ENCODE measurements around the gene ELAPOR1.
"Not testable (repeated sequence)": the region's sequence is repeated elsewhere in the genome, so short reads cannot be mapped to it uniquely, and the experiment has no call there.

ELAPOR1 gene

DNA sequence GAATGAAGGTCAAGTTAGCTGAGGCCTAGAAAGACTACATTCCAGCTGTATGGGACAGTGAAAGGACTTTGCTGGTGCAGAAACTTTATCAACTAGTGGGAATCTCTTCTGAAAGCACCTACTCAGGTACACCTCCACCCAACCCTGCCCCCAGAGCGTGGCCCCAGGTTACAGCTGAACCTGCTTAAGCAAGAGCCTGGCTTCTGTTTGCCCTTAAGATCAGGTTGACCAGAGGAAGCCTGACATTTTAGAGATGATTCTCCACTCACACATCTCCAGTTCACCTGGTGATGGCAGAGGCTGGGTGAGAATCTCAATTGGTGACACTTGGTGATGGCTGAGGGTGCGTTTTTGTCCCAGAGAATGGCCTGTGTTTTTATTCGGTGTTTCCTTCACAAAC, 24.0 kb downstream of the ELAPOR1 start:
- no peak for DNase-seq

DNA sequence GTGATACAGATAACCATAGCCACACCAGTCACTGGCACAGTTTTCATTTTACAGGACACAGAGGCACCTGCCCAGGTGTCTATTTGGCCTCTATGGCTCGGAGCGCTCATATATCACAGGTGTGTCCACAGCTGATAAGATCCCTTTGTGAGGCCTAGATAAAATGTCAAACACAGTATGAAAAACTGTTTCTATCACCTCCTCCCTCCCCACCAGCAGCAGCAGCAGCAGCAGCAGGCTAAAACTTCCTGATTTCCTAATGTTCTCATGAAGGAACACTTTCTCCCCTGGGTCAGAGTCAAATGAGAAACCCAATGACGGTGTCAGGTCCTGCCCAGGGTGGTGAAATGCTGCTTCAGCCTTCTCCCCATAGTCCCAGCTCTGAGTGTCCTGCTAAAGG, 24.4 kb downstream of the ELAPOR1 start:
- no peak for DNase-seq

DNA sequence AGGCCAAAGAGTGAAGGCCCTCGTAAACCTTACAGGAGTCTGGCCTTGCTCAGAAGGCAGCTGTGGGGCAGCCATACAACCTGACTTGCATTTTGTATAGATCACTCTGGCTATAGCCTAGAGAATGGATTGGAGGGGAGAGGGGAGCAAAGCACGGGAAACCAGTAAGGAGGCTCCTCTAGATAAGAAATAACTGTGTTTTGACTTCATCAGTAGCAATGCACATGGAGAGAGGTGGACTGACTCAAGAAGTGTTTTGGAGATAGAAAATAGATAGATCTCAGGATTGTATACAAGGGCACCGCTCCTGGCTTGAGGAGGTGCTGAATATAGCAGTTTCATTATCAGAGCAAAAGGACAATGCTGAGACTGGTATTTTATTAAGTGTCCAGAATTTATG, 26.5 kb downstream of the ELAPOR1 start:
- no peak for DNase-seq

DNA sequence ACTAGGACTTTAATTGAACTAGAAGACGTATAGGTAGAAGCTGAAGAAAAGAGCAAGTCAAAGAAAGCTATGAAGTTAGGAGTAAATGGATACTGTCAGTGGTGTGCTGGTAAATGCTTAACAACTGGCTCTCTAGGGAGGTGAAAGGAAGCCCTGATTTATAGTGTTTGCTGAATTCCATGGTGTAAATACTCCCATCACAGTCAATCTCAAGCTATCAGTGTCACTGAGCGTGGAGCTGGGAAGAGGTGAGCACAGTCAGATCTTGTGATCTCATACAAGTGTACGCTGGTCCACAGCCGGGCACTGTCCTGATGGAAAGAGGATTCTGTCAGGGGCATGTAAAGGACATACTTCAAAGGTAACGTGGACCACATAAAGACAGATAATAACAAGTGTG, 28.3 kb downstream of the ELAPOR1 start:
- DNase-seq = no peak

DNA sequence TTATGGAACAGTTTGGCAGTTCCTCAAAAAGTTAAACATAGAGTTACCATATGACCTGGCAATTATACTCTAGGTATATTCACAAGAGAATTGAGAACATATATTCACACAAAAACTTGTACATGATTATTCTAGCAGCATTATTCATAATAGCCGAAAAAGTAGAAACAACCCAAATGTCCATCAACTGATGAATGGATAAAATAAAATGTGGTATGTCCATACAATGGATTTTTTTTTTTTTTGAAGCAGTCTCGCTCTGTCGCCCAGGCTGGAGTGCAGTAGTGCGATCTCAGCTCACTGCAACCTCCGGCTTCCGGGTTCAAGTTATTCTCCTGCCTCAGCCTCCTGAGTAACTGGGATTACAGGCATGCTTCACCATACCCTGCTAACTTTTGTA, 28.8 kb downstream of the ELAPOR1 start:
- DNase-seq = not testable (repeated sequence)

DNA sequence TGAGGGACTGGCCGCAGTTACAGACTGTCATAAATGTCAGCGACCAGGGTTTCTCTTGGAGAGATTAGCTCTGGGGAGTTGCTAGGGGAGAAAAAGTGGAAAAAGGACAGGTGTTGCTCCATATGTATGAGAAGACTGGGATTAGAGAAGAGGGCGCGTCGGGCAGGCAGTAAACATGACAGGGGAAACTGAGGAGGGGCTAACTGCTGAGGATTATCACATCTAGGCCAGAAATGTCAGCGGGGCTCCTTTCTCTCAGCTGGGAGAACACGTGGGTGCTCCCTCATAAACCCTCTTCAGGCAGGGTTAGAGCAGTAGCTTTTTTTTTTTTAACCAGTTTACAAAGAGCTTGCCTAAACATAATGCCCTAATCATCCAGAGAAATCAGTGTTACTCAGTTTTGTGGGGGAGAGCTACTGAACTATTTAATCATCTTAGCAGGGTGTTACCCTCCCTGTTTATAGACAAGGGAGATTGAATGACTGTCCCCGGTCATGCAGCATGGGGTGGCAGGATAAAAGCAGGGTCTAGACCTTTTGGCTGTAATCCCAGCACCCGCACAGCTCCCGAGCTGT, 35.2 kb downstream of the ELAPOR1 start:
- no peak for DNase-seq

DNA sequence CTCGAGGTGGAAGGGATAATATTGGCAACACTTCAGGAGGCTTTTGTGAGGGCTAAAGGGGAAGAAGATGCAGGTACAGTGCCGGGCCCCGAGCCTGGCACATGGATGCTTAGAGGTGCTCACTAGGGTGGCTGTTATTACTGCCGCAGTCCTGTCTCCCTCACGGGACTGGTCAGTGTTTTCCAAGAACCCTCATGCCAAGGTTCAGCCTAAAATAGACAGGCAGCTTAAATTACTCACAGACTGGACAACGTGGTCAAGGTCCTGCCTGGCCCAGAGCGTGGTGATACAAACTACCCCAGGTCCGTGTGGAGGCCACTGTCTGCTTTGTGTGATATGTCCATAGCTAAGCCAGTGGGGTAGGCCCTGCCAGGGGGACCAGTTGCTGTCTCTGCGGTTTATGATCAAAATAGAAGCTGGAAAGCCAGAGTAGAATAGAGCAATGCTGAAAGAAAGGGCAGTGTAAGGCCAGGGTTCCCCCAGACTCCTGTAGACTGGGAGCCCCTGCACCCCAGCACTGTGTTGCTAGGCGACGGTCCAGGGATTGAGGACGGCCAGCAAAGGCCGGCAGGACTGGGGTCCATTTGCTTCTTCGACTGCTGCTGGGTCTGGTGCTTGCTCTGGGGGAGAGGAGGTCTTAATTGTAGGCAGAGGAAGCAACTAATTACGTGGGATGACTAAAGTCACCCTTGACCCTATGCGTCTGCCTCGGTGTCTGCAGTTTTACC, 36.1 kb downstream of the ELAPOR1 start:
- no peak for DNase-seq

DNA sequence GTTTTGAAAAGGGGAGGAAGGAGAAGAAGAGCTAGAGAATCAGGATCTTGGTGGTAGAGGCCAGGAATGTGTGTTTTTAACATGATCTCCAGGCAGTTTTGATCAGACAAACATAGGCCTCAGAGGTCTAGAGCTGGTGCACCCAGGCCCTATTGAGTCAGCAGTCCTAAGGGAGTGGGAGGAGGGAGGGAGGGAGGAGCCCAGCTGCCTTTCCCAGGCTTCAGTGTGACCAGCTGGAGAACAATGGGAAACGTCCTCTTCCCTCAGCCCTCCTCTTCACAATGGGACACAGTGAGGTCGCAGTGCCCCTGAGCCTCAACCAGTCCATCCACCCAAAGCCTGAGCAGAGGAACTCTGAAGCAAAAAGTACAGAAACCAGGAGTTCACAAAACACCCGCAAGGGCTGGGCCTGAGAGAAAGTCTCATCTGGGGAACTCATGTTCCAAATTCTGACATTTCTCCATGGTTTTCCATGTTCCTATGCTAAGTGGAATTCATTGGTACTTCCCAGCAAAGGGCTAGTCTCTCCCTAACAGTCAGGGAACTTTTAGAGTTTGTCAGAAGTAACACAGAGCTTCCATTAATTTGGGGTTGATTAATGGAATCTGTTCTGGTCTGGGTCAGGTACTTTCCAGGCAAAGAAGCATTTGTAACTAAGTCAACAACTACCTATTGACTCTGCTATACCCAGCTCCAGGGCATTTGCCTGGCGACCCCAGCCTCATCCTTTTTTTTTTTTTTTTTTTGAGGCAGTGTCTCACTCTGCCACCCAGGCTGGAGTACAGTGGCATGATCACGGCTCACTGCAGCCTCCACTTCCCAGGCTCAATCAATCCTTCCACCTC, 37.5 kb downstream of the ELAPOR1 start:
- no peak for DNase-seq

DNA sequence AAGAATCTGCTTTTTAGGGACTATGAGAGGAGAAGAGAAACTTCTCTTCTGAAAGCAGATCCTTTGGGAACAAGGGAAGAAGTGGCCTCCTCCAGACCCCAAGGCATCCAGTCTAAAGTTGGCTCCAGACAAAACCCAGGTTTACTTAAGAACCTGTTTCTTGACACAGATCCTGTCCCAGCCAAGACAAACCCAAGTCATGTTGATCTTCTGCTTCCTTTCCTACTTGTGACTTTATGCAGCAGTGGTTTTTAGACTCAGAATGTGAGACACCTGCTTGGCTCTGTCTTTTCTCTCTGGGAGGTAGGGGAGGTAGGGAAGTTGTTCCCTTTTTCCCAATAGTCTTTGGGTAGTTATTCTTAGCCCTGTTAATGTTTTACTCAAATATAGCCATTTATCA, 38.3 kb downstream of the ELAPOR1 start:
- DNase-seq = no peak

DNA sequence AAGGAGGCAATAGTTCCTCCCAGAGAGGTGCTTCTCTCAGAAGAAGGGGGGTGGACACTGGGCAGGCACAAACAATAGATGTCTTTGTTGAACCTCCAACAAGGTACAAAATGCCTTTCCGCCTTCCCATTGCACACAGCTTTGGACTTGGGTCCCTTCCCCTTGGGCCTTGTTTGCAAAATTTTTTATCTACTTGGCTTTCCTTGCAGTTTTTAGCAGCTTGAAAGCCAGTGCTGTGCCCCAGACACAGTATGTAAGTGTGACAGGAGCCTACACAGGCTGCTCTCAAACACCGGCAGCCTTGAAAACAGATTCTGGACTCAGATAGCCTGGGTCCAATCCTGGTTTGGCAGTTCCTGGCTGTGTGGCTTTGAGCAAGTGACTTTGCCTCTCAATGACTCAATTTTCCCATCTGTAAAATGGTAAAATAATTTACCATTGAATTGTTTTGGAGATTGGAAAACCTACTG, 43.0 kb downstream of the ELAPOR1 start:
- no peak for DNase-seq

DNA sequence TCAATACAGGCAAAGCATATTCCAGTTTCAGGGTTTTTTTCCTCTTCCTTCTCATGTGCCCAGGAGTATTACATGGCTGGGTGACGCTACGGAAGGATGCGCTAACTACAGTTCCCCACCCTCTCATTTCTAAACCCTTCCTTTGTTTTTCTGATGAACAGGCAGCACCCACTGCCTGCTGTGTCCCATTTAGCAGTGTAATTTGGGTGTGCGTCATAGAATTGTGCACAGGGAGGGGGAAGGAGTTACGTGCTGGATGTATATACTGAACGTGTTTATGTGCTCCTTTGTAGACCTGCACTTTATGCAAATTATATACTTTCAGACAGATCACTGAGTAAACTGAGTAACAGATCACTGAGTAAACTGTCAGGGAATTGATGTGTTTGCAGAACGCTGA, 44.5 kb downstream of the ELAPOR1 start:
- DNase-seq = no peak

DNA sequence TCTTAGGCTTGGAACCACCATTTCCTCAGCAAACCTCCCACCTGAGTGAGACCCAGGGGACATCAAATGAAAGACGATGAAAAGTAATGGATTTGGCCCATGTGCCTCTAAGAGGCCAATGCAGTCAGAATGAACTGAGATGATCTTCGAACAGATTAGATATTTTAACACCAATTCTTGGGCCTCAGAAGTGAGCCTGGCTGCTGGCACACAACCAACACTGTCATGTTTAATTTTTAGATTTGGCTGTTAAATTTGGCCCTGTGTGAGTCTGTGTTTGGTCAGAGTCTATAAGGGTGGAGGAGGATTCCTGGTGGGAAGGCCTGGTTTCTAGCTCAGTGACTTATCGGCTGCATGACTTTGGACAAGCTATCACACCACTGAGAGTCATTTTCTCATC, 45.4 kb downstream of the ELAPOR1 start:
- no peak for DNase-seq

DNA sequence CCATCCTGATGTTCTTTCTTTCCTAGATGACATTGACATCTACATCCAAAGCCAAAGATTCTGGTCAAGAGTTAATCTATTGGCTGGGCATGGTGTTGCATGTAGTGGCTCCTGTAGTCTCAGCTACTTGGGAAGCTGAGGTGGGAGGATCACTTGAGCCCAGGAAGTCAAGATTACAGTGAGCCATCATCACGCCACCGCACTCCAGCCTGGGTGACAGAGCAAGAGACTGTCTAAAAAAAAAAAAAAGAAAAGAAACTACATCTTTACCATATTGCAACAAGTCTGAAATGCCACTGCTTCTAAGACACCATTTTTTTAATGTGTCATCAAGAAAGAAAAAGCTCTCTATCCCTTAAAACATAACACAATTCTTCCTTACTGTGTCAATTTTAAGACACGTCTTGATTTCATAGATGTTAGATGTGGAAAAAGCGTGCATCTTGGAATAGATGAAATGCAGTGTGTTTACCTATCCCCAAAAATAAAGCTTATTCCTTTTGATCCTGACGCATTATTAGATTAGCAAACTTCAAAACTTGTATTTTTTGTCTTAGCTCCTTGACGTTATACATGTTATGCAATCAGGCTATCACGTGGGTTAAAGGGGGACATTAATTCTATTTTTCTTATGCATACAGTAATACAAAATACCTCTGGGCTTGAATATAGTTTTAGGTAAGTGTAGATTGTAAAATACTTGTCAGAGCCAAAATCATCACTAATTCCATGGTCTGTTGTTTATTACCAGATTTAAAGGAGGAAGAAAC, 46.3 kb downstream of the ELAPOR1 start:
- no peak for DNase-seq

DNA sequence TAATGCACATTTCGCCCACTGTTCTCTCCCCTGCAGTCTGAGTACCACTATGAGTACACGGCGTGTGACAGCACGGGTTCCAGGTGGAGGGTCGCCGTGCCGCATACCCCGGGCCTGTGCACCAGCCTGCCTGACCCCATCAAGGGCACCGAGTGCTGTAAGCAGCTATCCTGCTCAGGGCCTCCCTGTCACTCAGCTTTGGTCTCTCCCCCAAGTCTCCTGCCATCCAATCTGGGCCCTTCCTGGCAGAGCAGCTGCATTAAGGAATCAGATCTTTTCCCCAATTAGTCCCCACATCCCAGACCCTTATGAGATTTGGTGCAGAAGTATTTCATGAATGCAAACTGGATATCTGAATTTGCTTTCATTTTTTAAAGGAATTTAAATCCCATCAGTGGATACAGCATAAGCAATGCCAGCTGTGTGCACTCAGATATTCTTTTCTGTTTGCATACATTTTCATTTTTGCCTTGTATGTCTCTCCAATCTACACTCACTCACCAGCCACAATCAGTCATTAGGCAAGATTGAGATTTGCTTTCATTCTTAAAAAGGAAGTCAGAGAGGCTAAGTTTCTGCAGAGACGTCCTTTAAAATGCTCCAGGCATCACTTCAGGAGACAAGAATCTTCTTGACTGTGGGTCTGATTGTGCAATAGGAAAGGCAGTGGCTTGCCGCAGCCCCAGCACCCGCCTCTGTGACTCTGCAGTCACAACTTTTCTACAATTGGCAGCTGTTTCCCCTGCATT, 48.1 kb downstream of the ELAPOR1 start:
- DNase-seq = peak; percentile 38 to 42

DNA sequence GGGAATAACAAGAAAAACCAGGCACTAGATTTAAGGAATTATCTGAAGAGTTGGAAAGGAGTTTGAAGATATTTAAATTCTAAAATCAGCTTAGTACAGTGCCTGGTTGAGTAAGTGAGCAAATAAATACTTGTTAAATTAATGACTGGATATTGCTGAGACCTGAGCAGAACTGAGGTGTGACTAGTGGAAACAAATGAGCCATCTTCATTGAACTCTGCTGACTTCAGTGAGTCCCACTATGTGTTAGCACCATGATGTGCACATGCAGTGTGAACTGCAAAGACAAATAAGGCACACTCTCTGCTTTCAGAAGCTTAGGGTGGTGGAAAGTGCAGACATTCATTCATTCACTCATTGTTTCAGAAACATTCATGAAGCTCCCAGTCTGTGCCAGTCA, 48.7 kb downstream of the ELAPOR1 start:
- no peak for DNase-seq

DNA sequence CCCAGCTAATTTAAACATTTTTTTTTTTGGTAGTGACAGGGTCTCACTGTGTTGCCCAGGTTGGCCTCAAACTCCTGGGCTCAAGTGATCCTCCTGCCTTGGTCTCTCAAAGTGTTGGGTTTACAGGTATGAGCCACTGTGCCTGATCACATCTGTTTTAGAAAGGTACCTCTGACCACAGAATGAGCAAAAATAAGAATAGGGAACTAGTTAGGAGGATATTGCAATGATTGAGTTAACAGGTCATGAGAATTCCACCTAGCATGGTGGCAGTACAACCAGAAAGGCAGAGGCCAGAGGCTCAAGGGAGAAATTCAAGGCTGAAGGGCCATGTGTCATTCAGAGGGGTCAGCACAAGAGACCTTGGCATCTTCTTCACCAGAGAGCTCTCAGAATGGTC, 49.6 kb downstream of the ELAPOR1 start:
- DNase-seq = no peak

All from activated CD4-positive, alpha-beta T cell treated with anti-CD3 and anti-CD28 coated beads, Interleukin-2, amount 50 U/mL, for 48 hours (primary cell).